Pons (tissue), 1 donor: Measurements from ENCODE around the gene CADM1.

ENCODE experiments used
- DNase-seq: peaks from one replicate; pipeline ENCODE4 v3.0.0-alpha.2; 2016; ENCODE audit warnings: low spot score

The CADM1 gene

DNA sequence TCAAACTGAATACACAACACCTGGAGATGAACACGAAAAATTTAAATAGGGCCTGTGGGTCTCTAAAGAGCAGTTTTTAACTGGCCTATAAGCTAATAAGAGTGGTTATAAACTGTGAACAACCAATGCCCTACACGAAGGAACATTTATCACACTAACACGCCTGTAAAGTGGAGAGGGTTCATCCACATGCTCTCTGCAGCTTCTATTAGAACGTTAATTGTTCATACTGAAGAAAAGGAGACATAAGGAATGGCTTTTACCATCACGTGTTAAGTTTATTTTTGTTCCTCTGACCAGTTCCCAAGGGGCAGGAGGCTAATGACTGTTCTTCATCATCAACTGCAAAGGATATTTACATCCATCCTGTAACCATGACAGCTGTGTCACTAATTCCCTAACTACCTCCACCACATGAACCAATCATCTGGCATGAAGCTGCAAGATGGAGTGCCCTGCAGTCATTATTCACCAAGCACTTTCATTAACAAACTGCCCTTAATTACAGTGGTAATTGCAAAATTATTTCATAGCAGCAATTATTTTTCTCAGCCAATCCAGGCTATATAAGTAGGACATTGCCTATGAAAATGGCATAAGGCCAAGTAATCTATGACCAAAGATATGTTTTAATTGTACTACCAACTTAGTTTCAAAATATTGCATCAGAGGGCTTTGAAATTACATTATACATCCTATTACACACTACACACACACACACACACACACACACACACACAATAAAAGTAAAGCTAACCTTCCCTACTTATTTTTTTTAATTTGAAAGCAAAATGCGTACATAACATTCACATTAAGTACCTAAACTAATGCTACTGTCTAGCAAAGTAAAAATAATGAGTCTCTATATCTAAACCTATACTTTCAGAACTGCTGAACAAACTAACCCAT, 186.7 kb downstream of the CADM1 start:
- DNase-seq: no peak

- DNase-seq: no peak
These were observed 187.5 kb downstream of the CADM1 start for GRCh38 chr11:115316696-115317095.

DNA sequence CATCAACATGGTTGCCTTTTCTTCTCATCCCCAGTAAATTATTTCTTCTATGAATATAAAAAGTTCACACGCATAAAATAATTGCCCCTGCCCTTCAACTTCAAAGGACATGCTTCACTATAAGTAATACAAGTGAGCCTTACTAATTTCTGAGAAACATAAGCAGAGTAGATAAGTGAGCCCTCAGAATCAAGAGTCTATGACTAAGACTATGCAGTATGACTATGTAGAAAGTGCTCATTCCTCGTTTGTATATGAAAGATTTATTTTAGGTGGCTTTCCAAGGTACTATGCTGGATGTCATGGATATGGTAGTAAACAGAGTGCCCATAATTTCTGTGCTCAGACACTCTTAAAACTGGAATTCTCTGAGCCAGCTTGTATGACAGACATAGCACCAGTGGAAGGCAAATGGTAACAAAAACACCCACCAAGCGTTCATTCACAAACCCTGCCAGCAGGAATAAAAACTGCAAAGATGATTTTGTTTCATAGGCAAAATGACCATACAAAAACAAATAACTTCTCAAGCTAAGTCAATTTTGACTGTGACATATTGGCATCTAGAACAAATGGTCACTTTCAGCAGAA, 189.8 kb downstream of the CADM1 start:
- no peak for DNase-seq

GRCh38 chr11:115313224-115313838, 190.9 kb downstream of the CADM1 start:
- no peak for DNase-seq

GRCh38 chr11:115311949-115312348, 192.3 kb downstream of the CADM1 start:
- DNase-seq: no peak

GRCh38 chr11:115306689-115307088, 197.5 kb downstream of the CADM1 start:
- DNase-seq: no peak

DNA sequence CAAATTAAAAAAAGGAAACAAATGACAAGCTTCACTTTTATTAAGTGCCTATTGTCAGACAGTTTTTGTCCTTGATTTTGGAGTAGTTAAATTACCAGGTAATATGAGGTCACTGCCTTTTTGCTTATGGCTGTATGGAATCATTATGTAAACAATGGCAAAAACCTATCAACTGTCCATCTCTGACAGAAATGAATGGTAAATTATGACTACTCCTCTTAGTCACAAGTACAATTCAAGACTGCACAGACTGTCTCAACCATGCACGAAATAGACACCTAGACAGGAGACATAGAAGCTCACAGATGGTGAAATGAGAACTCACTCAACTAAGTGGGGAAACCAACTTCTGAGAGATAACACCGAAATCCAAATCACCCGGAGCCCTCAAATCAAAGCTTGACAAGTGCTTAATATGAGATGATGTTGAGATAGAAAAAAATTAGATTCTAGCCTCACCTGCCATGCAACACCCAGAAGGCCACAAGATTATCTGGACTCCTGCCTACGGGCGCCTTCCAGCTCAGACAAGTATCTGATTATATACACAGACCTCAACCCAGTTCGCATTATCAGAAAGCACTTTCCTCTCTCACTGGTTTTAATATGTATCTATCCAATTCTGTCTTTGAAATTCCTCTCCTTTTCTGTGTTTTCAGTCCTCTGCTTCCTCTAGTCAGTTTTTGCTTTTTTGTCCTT, 199.3 kb downstream of the CADM1 start:
- DNase-seq: no peak

GRCh38 chr11:115303929-115304531, 200.2 kb downstream of the CADM1 start:
- no peak for DNase-seq

DNA sequence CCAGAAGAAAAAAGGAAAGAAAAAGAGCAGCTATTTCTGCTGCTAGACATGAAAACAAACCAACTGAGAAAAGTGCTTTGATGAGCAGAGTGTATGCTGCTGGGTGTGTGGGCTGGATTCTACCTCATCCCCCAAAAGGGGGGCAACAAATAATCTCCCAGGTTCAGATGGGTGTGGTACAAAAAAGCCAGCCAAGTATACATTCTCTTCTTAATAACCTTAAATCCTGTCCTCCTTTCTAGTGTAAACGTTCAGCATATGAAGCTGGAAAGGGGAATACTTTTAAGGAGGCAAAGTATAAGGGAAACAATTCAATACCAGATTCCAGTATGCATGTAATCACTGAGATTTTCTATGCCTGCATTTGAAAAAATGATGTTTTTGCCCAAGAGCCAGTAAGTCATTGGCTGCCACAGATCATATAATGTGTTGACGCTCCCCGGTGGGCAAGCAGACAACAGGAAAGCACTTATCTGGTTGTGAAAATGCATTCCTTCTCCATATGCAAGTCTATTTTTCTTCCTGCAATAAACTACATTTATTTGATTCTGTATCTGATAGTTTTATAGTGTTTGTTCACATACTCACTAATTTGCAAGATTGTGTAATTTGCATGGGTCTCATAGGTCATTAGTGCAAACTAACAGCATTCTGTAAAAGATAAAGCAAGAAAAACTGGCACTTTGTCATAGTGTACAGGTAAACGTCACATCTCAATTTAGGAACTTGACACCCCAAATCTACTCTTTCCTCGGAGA, 201.1 kb downstream of the CADM1 start:
- no peak for DNase-seq

DNA sequence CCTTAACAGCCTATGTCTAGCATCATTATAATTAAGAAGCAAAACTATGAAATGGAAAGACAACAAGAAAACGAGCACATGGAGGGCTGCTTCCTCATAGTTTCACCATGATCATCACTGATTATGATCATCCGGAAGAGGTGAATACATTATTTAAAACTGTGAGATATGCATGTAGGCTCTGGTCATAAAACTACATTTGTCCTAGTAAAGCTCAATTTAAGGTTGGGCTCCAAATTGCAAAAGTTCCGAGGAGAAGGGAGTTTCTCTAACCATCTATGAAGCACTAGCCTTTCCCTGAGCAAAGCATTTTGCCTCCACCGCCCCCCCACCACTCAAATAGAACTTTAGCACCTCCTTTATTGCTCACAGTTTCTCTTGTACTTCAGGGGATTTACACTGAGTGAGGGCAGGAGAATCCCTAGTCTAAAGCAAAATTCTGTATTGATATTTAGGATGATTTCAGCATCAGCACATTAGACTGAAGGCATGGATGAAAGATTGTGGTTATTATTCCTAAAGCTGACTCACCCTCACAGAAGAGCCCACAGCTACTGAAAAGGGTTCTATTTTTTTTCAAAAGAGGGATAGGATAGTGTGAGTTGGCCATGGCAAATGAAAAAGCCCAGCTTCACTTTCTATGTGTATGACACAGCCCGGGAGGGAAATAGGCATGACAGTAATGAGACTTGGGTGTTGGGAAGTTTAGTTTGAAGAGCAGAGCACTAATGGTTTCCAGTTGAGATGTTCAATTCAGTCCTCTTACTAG, 203.4 kb downstream of the CADM1 start:
- no peak for DNase-seq

GRCh38 chr11:115298300-115299012, 205.8 kb downstream of the CADM1 start:
- DNase-seq: no peak

GRCh38 chr11:115297330-115297729, 206.9 kb downstream of the CADM1 start:
- DNase-seq: no peak

GRCh38 chr11:115291325-115291724, 212.9 kb downstream of the CADM1 start:
- DNase-seq: no peak

DNA sequence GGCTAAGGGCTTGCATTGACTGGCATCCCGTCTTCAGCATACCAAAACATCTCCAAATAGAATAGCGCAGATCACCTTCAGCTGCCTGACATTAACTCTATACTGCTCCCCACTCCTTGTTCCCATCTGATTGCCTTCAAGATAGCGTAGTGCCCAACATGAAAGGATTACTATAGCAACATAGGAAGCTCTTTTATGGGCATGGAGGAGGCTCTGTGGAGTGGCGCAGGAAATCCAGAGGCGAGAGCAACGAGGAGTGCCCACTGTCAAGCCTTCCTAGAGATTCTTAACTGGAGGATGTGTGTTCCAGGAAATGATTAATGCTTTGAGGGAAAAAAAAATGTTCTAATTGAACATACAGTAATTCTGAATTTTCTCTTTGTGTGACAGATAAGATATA, 213.3 kb downstream of the CADM1 start:
- no peak for DNase-seq

- no peak for DNase-seq
These were observed 213.7 kb downstream of the CADM1 start for GRCh38 chr11:115290479-115290878.

- DNase-seq: no peak
These were observed 216.9 kb downstream of the CADM1 start for GRCh38 chr11:115287266-115287665.

DNA sequence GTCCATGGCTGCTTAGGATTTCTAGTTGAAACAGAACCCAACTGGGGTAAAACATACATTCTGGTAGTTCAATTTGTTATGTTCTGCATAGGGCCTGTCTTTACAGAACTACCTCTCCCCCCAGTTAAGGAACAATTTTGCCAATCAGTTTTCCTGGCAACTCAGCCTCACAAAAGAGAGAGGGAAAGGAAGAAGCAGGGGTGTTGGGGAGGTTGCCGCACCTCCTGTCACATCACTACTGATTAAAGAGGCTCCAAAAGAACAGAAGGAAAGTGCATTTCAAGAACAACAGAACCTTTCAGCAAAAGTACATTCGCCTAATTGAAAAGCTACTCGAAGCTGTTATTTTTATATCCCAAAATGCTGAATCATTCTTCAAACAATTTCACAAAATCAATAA, 217.6 kb downstream of the CADM1 start:
- no peak for DNase-seq

DNA sequence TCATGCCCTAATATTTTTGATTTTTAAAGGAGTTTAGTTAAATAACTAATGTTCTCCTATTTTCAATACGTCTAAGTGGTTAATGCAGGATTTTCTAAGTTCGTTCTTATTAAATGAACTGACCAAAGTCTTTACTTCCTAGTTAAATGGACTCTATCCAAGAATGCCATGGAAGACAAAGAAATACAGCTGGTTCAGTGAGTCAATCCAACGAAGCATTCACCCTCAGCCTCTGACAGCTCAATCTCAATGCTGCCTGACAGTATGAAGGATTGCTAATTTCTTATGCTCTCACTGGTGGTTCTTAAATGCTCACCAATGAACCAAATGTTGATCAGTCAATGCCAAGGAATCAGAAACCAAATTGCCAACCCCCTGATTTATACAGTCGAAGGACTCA, 219.4 kb downstream of the CADM1 start:
- DNase-seq: no peak

GRCh38 chr11:115282923-115283322, 221.3 kb downstream of the CADM1 start:
- DNase-seq: no peak

GRCh38 chr11:115280775-115281174, 223.4 kb downstream of the CADM1 start:
- no peak for DNase-seq
